Measurements from ENCODE around the gene RELL1.

Gene RELL1

DNA sequence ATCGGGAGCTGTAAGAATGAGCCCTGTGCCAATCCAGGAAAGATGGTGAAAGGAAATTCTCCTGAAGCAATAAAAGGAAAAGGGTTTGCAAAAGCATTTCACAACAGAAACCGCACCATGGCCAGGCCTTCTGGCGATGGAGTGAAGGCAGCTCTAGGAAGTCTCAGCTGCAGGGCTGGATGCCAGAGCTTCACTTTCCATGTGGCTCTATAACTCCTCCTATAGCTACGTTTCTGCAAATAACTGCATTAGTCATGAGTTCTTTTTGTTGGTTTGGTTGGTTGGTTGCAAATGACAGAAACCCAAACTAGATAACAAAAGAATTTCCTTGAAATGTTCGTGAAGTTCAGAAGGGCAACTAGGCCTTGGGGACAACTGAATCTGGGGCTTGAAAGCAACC, 84.6 kb downstream of the RELL1 start:
- Histone ChIP-seq H3K27ac (ENCODE audit: low read depth, low read length) (no peak overlapping the region), H3K27me3 (ENCODE audit: insufficient read depth, low read length) (no peaks in the 10 kb centered on the region), H3K4me3 (ENCODE audit: low read depth, low read length) (no peak overlapping the region), H3K79me2 (ENCODE audit: control insufficient read depth, insufficient read depth, low read length, unreplicated experiment) (no peaks in the 10 kb centered on the region), H2AFZ (ENCODE audit: low read length, unreplicated experiment) (no peak overlapping the region), H3K36me3 (ENCODE audit: insufficient read depth, low read length) (no peaks in the 10 kb centered on the region), H3K4me1 (ENCODE audit: control insufficient read depth, insufficient read depth, low read length, unreplicated experiment) (peaks cover 16% of the 10 kb centered on the region)

DNA sequence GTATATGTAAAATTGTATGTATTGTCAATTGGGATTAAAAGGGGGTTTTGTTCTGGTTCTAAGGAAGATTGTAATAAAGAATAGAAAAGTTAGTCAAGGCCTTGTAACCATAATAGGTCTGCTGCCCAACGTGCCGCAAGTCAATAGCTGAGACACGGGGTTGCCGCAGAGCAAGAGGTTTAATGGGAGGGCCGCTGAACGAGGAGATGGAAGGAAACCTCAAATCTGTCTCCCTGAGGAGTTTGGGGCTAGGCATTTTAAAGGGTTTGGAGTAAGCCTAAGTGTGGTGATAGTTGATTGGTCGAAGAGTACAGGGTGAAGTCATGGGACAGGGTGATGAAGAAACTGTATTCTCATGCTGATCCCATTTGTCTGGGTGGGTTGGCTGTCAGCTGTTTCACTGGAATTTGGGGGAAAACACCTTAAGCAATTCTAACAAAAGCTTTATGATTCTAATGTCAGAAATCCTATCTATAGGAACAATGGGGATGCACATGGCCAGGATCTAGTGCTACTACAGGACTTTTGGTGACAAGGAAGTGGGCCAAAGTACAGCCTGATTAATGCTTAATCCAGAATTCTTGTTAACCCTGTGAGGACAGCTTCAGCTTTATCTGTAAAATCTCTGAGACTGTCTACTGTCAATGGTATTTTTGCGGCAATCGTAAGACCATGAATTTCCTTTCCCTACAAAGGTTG, 86.9 kb downstream of the RELL1 start:
- Histone ChIP-seq H3K4me3 (ENCODE audit: low read depth, low read length) (no peak overlapping the region), H2AFZ (ENCODE audit: low read length, unreplicated experiment) (no peak overlapping the region), H3K27ac (ENCODE audit: low read depth, low read length) (no peak overlapping the region), H3K36me3 (ENCODE audit: insufficient read depth, low read length) (no peaks in the 10 kb centered on the region), H3K4me1 (ENCODE audit: control insufficient read depth, insufficient read depth, low read length, unreplicated experiment) (peaks cover 8% of the 10 kb centered on the region), H3K79me2 (ENCODE audit: control insufficient read depth, insufficient read depth, low read length, unreplicated experiment) (no peaks in the 10 kb centered on the region), H3K27me3 (ENCODE audit: insufficient read depth, low read length) (no peaks in the 10 kb centered on the region)

DNA sequence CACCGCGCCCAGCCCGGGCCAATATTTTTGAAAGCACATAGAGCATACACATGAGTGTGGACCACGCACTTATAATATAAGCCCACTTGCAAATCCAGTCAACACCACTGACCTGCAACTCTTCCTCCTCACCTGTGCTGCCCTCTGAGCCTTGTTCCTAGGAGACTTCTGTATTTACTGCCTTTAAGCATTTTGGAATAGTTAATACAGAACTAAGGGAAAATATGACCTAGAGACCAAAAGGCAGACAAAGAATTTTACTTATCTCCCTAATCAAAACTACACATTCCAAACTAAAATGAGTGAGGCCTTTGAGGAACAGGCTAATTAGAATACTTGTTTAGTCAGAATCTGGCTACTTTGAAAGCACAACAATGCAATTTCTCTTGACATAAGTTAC, 89.1 kb downstream of the RELL1 start:
- H3K4me3 ChIP-seq (ENCODE audit: low read depth, low read length) = no peak overlapping the region
- H3K36me3 ChIP-seq (ENCODE audit: insufficient read depth, low read length) = no peaks in the 10 kb centered on the region
- H2AFZ ChIP-seq (ENCODE audit: low read length, unreplicated experiment) = no peak overlapping the region
- H3K27me3 ChIP-seq (ENCODE audit: insufficient read depth, low read length) = no peaks in the 10 kb centered on the region
- no peaks in the 10 kb centered on the region for H3K4me1 ChIP-seq (ENCODE audit: control insufficient read depth, insufficient read depth, low read length, unreplicated experiment)
- no peak overlapping the region for H3K27ac ChIP-seq (ENCODE audit: low read depth, low read length)
- H3K79me2 ChIP-seq (ENCODE audit: control insufficient read depth, insufficient read depth, low read length, unreplicated experiment) = no peaks in the 10 kb centered on the region

DNA sequence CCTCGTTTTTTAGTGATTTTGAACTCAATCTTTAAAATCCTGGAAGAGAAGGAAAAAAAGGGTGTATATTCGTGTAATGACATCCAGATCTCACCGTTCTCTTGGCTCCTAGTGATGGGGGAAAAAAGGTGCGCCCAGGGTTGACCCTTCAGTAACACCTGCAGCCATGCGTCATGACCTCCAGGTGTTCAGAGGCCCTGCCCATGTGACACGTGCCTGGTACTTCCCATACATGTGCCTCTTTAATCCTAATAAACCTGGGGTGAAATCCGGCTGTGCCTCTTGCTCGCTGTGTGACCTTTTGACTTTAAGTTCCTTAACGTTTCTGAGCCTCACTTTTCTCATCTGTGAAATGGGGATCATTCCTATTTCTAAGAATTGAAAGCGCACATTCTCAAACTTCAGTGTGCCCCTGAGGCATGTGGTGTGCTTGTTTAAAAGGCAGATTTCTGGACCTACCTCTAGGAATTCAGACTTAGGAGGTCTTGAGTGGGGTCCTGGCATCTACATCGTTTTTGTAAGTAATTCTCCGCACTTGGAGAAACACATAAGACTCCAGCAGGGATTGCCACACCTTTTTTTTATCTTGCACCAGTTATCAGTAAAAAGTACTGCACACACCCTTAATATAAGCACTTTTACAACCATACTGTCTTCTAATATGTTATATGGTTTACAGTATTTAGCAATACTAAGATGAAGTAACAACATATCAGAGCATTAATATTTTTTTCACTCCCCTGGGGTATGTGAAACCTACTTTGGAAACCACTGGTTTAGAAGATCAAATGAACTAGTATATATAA, 90.1 kb downstream of the RELL1 start:
- H3K27ac ChIP-seq (ENCODE audit: low read depth, low read length) = no peak overlapping the region
- H3K27me3 ChIP-seq (ENCODE audit: insufficient read depth, low read length) = no peaks in the 10 kb centered on the region
- H3K36me3 ChIP-seq (ENCODE audit: insufficient read depth, low read length) = no peaks in the 10 kb centered on the region
- no peak overlapping the region for H2AFZ ChIP-seq (ENCODE audit: low read length, unreplicated experiment)
- no peak overlapping the region for H3K4me3 ChIP-seq (ENCODE audit: low read depth, low read length)
- no peaks in the 10 kb centered on the region for H3K4me1 ChIP-seq (ENCODE audit: control insufficient read depth, insufficient read depth, low read length, unreplicated experiment)
- H3K79me2 ChIP-seq (ENCODE audit: control insufficient read depth, insufficient read depth, low read length, unreplicated experiment) = no peaks in the 10 kb centered on the region

DNA sequence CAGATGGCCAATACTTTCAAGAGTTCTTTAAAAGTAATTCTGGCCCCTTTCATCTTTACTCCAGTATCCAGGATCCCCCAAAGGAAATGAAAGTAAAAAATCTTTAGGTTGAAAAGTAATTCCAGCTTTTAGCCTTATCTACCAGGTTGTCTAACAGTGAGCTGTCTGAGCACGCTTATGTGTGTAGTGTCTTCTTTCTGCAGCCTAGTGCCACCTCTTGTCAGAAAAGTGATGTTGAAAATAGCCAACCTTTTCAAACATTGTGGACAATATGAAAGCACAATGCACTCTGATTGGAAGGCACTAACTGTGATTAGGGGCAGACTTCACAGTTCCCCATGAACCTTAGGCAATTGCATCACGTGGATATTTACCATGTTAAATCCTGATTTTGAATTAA, 92.1 kb downstream of the RELL1 start:
- H3K27ac ChIP-seq (ENCODE audit: low read depth, low read length) = no peak overlapping the region
- no peaks in the 10 kb centered on the region for H3K36me3 ChIP-seq (ENCODE audit: insufficient read depth, low read length)
- no peaks in the 10 kb centered on the region for H3K4me1 ChIP-seq (ENCODE audit: control insufficient read depth, insufficient read depth, low read length, unreplicated experiment)
- H2AFZ ChIP-seq (ENCODE audit: low read length, unreplicated experiment) = no peak overlapping the region
- H3K27me3 ChIP-seq (ENCODE audit: insufficient read depth, low read length) = no peaks in the 10 kb centered on the region
- H3K79me2 ChIP-seq (ENCODE audit: control insufficient read depth, insufficient read depth, low read length, unreplicated experiment) = no peaks in the 10 kb centered on the region
- H3K4me3 ChIP-seq (ENCODE audit: low read depth, low read length) = no peak overlapping the region

DNA sequence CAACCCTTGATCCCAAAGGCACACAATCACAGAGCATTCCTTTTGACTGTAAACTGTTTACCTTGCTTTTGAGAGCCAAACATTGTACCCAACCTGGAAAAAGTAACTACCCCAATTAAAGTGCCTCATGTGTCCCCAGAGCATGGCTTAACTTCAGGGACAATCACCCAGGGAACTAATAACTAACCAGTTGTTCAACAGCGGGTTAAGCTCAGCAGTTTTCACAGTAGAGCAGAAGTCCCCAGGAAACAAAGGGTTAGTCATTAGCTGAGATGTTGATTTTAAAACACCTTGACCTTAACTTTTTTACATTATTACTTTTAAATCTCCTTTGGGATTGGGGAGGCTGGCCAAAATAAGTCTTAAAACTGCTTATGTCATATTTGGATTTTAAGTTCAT, 94.8 kb downstream of the RELL1 start:
- Histone ChIP-seq H3K36me3 (ENCODE audit: insufficient read depth, low read length) (no peaks in the 10 kb centered on the region), H3K27ac (ENCODE audit: low read depth, low read length) (no peak overlapping the region), H3K79me2 (ENCODE audit: control insufficient read depth, insufficient read depth, low read length, unreplicated experiment) (no peaks in the 10 kb centered on the region), H3K4me1 (ENCODE audit: control insufficient read depth, insufficient read depth, low read length, unreplicated experiment) (no peaks in the 10 kb centered on the region), H3K27me3 (ENCODE audit: insufficient read depth, low read length) (no peaks in the 10 kb centered on the region), H2AFZ (ENCODE audit: low read length, unreplicated experiment) (no peak overlapping the region), H3K4me3 (ENCODE audit: low read depth, low read length) (no peak overlapping the region)

DNA sequence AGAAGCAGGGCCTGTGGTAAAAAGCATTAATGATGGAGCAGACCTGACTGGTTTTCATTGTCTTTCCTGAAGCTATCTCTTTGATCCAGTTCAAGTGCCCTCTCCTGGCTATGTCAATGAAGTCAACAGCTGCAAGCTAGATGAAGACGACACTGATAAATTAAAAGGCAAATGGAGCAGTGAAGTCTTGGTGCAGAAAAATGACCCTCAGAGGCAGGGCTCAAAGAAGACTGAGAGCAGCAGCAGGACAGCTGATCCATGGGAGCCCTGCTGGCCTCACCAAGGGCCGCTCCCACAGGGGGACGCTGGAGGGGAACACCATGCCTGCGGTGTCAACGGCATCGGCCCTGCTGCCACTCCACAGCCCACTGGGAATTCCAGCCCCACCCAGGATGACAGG, 96.2 kb downstream of the RELL1 start:
- Histone ChIP-seq H3K4me1 (ENCODE audit: control insufficient read depth, insufficient read depth, low read length, unreplicated experiment) (no peaks in the 10 kb centered on the region), H3K36me3 (ENCODE audit: insufficient read depth, low read length) (no peaks in the 10 kb centered on the region), H3K79me2 (ENCODE audit: control insufficient read depth, insufficient read depth, low read length, unreplicated experiment) (no peaks in the 10 kb centered on the region), H2AFZ (ENCODE audit: low read length, unreplicated experiment) (no peak overlapping the region), H3K27me3 (ENCODE audit: insufficient read depth, low read length) (no peaks in the 10 kb centered on the region), H3K4me3 (ENCODE audit: low read depth, low read length) (no peak overlapping the region), H3K27ac (ENCODE audit: low read depth, low read length) (no peak overlapping the region)

DNA sequence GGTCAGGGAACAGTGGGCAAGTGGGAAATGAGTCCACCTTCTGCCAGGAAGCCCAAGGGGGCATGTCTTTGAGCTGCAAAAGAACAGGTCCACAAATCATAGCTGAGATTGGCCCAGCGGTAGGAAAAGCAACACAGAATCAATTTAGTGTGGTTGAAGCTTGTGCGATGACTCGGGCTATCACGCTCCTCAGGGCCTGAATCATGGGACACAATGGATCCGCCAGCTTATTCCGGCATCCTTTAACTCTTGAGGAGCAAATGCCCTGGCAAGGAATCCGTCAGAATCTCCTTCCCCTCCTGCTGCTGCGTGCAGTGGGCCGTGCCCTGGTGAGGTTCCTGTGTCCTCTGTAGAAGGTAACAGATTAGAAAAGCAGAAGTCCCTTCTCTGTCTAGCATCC, 98.0 kb downstream of the RELL1 start:
- no peak overlapping the region for H2AFZ ChIP-seq (ENCODE audit: low read length, unreplicated experiment)
- H3K27me3 ChIP-seq (ENCODE audit: insufficient read depth, low read length) = no peaks in the 10 kb centered on the region; the same call in 1 of the 2 replicates
- H3K4me3 ChIP-seq (ENCODE audit: low read depth, low read length) = no peak overlapping the region
- no peak overlapping the region for H3K27ac ChIP-seq (ENCODE audit: low read depth, low read length)
- no peaks in the 10 kb centered on the region for H3K36me3 ChIP-seq (ENCODE audit: insufficient read depth, low read length)
- H3K79me2 ChIP-seq (ENCODE audit: control insufficient read depth, insufficient read depth, low read length, unreplicated experiment) = no peaks in the 10 kb centered on the region
- H3K4me1 ChIP-seq (ENCODE audit: control insufficient read depth, insufficient read depth, low read length, unreplicated experiment) = no peaks in the 10 kb centered on the region

DNA sequence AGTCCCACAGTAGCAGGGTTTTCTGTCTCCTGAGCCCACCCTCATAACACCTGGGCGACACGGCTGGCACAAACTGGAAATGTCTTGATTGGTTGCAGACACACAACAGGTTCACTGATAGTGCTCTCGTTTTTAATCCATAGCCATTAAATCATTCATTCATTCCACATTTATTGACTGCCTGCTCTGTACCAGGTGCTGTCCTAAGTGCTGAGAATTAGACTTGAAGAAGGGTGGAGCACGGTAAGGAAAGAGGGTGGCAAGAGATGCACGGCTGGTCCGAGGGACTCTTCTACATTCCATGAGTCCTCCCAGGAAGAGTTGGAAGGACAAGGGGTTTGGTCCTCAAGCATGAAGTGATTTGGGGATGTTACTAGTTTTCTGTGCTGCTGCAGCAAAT, 100.0 kb downstream of the RELL1 start:
- Histone ChIP-seq H3K79me2 (ENCODE audit: control insufficient read depth, insufficient read depth, low read length, unreplicated experiment) (no peaks in the 10 kb centered on the region), H3K36me3 (ENCODE audit: insufficient read depth, low read length) (no peaks in the 10 kb centered on the region), H3K27ac (ENCODE audit: low read depth, low read length) (no peak overlapping the region), H2AFZ (ENCODE audit: low read length, unreplicated experiment) (no peak overlapping the region), H3K4me3 (ENCODE audit: low read depth, low read length) (no peak overlapping the region), H3K4me1 (ENCODE audit: control insufficient read depth, insufficient read depth, low read length, unreplicated experiment) (no peaks in the 10 kb centered on the region), H3K27me3 (ENCODE audit: insufficient read depth, low read length) (no peaks in the 10 kb centered on the region; the same call in 1 of the 2 replicates)

DNA sequence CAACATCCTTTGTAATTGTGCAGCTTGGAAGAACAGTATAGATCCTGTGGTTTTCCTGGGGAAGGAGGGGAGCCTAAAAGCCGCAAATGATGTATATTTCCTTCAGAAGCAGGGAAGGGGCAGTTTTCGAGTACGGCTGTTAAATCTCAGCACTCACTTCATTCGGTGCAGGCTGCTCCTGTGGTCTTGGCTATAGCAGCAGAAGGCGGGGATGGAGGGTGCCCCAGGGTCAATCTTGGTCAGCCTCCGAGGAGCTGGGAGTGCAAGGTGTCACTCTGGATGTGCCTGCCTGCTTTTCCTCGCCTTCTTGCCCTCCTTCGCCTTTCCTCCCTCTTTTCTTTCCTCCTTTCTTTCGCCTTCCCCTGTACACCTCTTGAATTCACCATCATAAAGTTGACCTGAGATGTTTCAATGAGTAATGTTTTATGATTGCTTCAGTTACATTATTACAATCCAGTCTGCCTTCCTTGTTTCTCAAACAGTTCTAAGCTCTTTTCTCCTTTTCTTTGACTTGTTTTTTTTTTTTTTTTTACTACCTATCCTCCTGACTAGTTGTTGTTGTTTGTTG, 101.6 kb downstream of the RELL1 start:
- peaks cover 7% of the 10 kb centered on the region; the same call in 1 of the 2 replicates for H3K27me3 ChIP-seq (ENCODE audit: insufficient read depth, low read length)
- no peak overlapping the region for H3K27ac ChIP-seq (ENCODE audit: low read depth, low read length)
- H3K4me1 ChIP-seq (ENCODE audit: control insufficient read depth, insufficient read depth, low read length, unreplicated experiment) = no peaks in the 10 kb centered on the region
- no peaks in the 10 kb centered on the region for H3K79me2 ChIP-seq (ENCODE audit: control insufficient read depth, insufficient read depth, low read length, unreplicated experiment)
- H2AFZ ChIP-seq (ENCODE audit: low read length, unreplicated experiment) = no peak overlapping the region
- H3K36me3 ChIP-seq (ENCODE audit: insufficient read depth, low read length) = no peaks in the 10 kb centered on the region
- no peak overlapping the region for H3K4me3 ChIP-seq (ENCODE audit: low read depth, low read length)

DNA sequence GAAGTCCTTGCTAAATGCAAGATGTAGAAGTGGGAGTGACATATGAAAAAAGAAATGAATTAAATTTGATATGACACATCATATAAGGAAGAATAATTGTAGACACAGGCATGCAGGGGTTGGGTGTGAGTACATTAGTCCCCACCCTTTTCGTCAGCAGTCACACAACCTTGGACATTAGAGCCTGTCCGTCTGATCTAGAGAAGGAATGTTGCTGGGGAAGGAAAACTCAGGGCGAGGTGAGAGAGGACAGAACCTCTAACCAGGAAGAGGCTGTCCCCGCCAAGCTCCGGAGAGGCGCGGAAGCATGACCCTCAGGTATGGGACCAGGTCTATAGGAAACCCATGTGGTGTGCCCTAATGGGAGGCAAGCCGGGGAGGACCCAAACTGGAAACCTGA, 102.1 kb downstream of the RELL1 start:
- Histone ChIP-seq H3K27me3 (ENCODE audit: insufficient read depth, low read length) (peaks cover 12% of the 10 kb centered on the region; the same call in 1 of the 2 replicates), H2AFZ (ENCODE audit: low read length, unreplicated experiment) (no peak overlapping the region), H3K79me2 (ENCODE audit: control insufficient read depth, insufficient read depth, low read length, unreplicated experiment) (no peaks in the 10 kb centered on the region), H3K4me3 (ENCODE audit: low read depth, low read length) (no peak overlapping the region), H3K36me3 (ENCODE audit: insufficient read depth, low read length) (no peaks in the 10 kb centered on the region), H3K27ac (ENCODE audit: low read depth, low read length) (no peak overlapping the region), H3K4me1 (ENCODE audit: control insufficient read depth, insufficient read depth, low read length, unreplicated experiment) (no peaks in the 10 kb centered on the region)
